ENCODE data around the gene EME1.
"Not testable (repeated sequence)": the region's sequence is repeated elsewhere in the genome, so short reads cannot be mapped to it uniquely, and the experiment has no call there.

EME1 gene

GRCh38 chr17:50394711-50395110, 21.7 kb downstream of the EME1 start:
- DNase-seq (ENCODE audit: low read depth) = peak; percentile 48

GRCh38 chr17:50396261-50397110, 23.5 kb downstream of the EME1 start:
- DNase-seq (ENCODE audit: low read depth) = peak; percentile 80

- peak; percentile 91 for DNase-seq (ENCODE audit: low read depth)
These were observed 24.3 kb downstream of the EME1 start, which contains the start of gene LRRC59 for GRCh38 chr17:50397111-50397918. Gene LRRC59 (minus strand): TSS chr17:50397523. CDS start chr17:50397317, 206 bp downstream.

- DNase-seq (ENCODE audit: low read depth) = no peak
These were observed 24.9 kb downstream of the EME1 start for GRCh38 chr17:50397919-50398285.

GRCh38 chr17:50398672-50399071, 25.6 kb downstream of the EME1 start:
- DNase-seq (ENCODE audit: low read depth) = not testable (repeated sequence)

GRCh38 chr17:50399591-50399990, 26.6 kb downstream of the EME1 start:
- not testable (repeated sequence) for DNase-seq (ENCODE audit: low read depth)

GRCh38 chr17:50405351-50405750, 32.3 kb downstream of the EME1 start:
- not testable (repeated sequence) for DNase-seq (ENCODE audit: low read depth)

GRCh38 chr17:50406578-50406977, 33.5 kb downstream of the EME1 start:
- DNase-seq (ENCODE audit: low read depth) = no peak

- DNase-seq (ENCODE audit: low read depth) = no peak
These were observed 34.9 kb downstream of the EME1 start for GRCh38 chr17:50407921-50408320.

- DNase-seq (ENCODE audit: low read depth) = no peak
These were observed 39.2 kb downstream of the EME1 start for GRCh38 chr17:50412188-50412732.

GRCh38 chr17:50414808-50415207, 41.8 kb downstream of the EME1 start:
- DNase-seq (ENCODE audit: low read depth) = peak; percentile 75

GRCh38 chr17:50419577-50419976, 46.5 kb downstream of the EME1 start:
- not testable (repeated sequence) for DNase-seq (ENCODE audit: low read depth)

- DNase-seq (ENCODE audit: low read depth) = no peak
These were observed 47.5 kb downstream of the EME1 start for GRCh38 chr17:50420419-50421112.

GRCh38 chr17:50421308-50422051, 48.5 kb downstream of the EME1 start:
- no peak for DNase-seq (ENCODE audit: low read depth)

GRCh38 chr17:50422738-50423137, 49.7 kb downstream of the EME1 start:
- DNase-seq (ENCODE audit: low read depth) = no peak

GRCh38 chr17:50423553-50424159, 50.6 kb downstream of the EME1 start:
- DNase-seq (ENCODE audit: low read depth) = peak; percentile 97

GRCh38 chr17:50424246-50424995, 51.4 kb downstream of the EME1 start:
- no peak for DNase-seq (ENCODE audit: low read depth)

- no peak for DNase-seq (ENCODE audit: low read depth)
These were observed 52.1 kb downstream of the EME1 start for GRCh38 chr17:50424996-50425681.

- DNase-seq (ENCODE audit: low read depth) = peak; percentile 77
These were observed 52.8 kb downstream of the EME1 start, which contains the start of gene ACSF2 for GRCh38 chr17:50425682-50426471. Gene ACSF2 (plus strand): TSS chr17:50426218. CDS start chr17:50426262, 44 bp downstream.
